Neural crest cell (in vitro differentiated cells): ENCODE measurements around the gene VASH2. TPM values are rescaled to one million over a fixed set of nuclear protein-coding genes. Genes with fewer than 3 reads are reported as not detected.
"Not testable (repeated sequence)": the region's sequence is repeated elsewhere in the genome, so short reads cannot be mapped to it uniquely, and the experiment has no call there.

Experiments
- DNase-seq: peaks from one replicate; pipeline ENCODE4 v3.0.0; 2021; ENCODE audit warnings: low read depth, mixed read lengths, low spot score
- H3K27ac Mint-ChIP-seq: one replicate; pipeline ENCODE4 v1.8.0; 2021; ENCODE audit warnings: mild to moderate bottlenecking, mixed read lengths; ENCODE audit not compliant: unreplicated experiment
- H3K27me3 Mint-ChIP-seq: 2 replicates; pipeline ENCODE4 v1.8.0; 2021; ENCODE audit warnings: low read depth, mild to moderate bottlenecking, mixed read lengths
- H3K36me3 Mint-ChIP-seq: 2 replicates; pipeline ENCODE4 v1.8.0; 2021; ENCODE audit warnings: low read depth, mild to moderate bottlenecking, mixed read lengths
- H3K4me1 Mint-ChIP-seq: 2 replicates; pipeline ENCODE4 v1.8.0; 2021; ENCODE audit warnings: mixed read lengths
- H3K4me3 Mint-ChIP-seq: one replicate; pipeline ENCODE4 v1.8.0; 2021; ENCODE audit warnings: mild to moderate bottlenecking, mixed read lengths
- H3K9me3 Mint-ChIP-seq: 2 replicates; pipeline ENCODE4 v1.8.0; 2021; ENCODE audit warnings: mixed read lengths
- total RNA-seq: library from RNA; stranded (reverse); gene quantifications from 2 replicates; pipeline ENCODE4 v1.2.1, GENCODE V29; 2021
- TF ChIP-seq, protein P1 (sequence below): fragments of 200-600 bp; sonication (generic); conservative IDR thresholded peaks from 2 replicates; pipeline ENCODE4 v1.5.0; 2021; ENCODE audit warnings: antibody characterized with exemption, mild to moderate bottlenecking

The VASH2 gene
- total RNA-seq, 1 donor from 2014 or later = 8.7 TPM

DNA sequence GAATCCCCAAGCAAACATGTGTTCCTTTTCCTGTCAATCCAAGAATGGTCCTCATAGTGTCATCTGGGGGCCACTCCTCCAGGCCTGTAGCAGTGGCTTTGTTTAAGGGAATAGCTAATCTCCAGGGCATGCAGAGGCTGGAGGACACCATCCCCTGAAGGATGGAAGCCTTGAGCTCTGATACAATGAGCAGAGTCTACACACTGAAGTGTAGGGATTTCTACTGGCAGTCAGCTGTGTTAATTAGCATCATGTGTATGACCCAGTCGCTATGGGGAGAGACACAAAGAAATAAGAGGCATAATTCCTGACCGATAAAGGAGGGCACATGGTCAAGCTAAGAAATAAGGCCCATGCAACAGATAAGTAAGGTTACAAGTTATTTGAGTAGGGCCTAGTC lies 36.2 kb downstream of the VASH2 start:
- Mint-ChIP-seq H3K4me3 (no peak overlapping the region), H3K9me3 (no peaks in the 10 kb centered on the region), H3K27me3 (no peaks in the 10 kb centered on the region), H3K4me1 (no peaks in the 10 kb centered on the region), H3K27ac (no peak overlapping the region), H3K36me3 (peaks cover 6% of the 10 kb centered on the region)
- no peak for DNase-seq
- TF ChIP-seq, protein P1, sequence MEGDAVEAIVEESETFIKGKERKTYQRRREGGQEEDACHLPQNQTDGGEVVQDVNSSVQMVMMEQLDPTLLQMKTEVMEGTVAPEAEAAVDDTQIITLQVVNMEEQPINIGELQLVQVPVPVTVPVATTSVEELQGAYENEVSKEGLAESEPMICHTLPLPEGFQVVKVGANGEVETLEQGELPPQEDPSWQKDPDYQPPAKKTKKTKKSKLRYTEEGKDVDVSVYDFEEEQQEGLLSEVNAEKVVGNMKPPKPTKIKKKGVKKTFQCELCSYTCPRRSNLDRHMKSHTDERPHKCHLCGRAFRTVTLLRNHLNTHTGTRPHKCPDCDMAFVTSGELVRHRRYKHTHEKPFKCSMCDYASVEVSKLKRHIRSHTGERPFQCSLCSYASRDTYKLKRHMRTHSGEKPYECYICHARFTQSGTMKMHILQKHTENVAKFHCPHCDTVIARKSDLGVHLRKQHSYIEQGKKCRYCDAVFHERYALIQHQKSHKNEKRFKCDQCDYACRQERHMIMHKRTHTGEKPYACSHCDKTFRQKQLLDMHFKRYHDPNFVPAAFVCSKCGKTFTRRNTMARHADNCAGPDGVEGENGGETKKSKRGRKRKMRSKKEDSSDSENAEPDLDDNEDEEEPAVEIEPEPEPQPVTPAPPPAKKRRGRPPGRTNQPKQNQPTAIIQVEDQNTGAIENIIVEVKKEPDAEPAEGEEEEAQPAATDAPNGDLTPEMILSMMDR = no peak

DNA sequence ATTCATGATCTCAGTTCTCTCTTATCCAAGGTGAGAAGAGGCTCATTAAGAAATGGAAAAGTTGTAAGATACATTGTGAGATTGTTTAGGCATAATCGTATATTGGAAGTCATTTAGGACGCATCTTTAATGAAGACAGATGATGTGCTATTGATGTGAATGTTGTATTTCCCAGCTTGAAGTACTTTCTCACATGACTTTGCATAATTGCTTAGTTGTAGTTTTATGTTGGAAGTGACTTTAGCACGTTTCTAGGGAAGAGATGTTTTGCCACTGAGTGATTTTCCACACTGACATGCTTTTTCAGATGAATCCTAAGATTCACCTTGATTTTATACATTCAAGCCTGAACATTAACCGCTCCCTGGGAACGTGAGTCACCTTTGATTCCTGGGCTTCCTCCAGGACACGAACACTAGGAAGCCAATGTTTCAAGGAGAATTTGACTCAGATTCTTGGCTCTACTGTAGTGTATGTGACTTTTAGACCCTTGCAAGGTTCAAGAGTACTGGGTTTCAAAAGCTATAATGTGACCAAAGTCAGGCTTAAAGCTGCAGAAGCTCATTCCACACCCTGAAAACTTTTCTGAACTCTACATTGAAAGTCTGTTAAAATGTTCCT lies 37.5 kb downstream of the VASH2 start:
- Mint-ChIP-seq H3K4me1 (no peaks in the 10 kb centered on the region), H3K4me3 (no peak overlapping the region), H3K36me3 (peaks cover 9% of the 10 kb centered on the region), H3K9me3 (no peaks in the 10 kb centered on the region), H3K27ac (no peak overlapping the region), H3K27me3 (no peaks in the 10 kb centered on the region)
- DNase-seq = no peak
- TF ChIP-seq, protein P1 = no peak

DNA sequence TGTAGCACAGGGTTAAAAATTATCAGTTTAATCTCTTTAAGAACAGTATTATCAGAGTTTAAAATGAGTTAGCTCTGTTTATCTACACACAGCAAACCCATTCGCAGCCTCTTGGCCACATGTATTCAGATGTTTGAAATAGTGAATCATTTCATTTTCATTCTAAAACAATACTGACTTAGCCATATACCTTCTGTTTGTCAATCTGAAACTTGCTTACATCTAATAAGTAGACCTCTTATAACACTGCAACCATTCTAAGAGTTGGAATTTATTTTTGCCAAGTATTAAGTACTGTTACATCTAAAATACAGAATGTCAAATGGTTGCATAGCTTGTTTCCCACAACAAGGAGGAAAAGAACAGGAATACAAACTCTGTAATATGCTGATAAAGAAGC lies 39.9 kb downstream of the VASH2 start:
- TF ChIP-seq, protein P1 = no peak
- Mint-ChIP-seq H3K27me3 (no peaks in the 10 kb centered on the region), H3K36me3 (peaks cover 6% of the 10 kb centered on the region), H3K27ac (no peak overlapping the region), H3K4me1 (no peaks in the 10 kb centered on the region), H3K4me3 (no peak overlapping the region), H3K9me3 (no peaks in the 10 kb centered on the region)
- DNase-seq = no peak

DNA sequence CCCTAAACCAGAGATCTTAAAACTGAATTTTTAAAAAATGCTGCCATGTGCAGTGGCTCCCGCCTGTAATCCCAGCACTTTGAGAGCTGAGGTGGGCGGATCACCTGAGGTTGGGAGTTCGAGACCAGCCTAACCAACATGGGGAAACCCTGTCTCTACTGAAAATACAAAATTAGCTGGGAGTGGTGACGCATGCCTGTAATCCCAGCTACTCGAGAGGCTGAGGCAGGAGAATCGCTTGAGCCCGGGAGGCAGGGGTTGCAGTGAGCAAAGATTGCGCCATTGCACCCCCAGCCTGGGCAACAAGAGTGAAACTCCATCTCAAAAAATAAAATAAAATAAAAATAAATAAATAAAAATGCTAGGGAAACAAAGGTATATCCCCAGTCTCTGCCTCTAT lies 43.6 kb downstream of the VASH2 start:
- H3K36me3 Mint-ChIP-seq, DNase-seq, H3K4me1 Mint-ChIP-seq: not testable (repeated sequence)

DNA sequence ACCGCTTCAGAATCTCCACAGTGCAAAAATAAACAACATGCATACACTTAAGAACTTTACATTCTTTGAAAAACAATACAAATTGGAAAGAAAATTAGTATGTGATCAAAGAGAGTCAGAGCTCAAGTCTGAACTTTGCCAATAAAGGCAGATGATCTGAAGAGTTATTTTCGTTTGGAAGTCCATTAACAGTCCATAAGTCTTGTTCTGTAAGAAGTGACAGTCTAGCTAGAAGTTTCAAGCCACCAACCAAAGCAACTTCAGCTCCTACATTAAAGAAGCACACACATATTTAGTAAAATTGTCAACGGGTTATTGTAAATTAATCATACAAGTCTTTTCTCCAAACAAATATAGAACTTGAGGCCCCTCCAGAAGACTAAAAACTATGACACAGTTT lies 44.6 kb downstream of the VASH2 start:
- no peak for DNase-seq
- peaks cover 8% of the 10 kb centered on the region for H3K36me3 Mint-ChIP-seq
- no peak overlapping the region for H3K4me3 Mint-ChIP-seq
- TF ChIP-seq, protein P1 = no peak
- no peak overlapping the region for H3K27ac Mint-ChIP-seq
- no peaks in the 10 kb centered on the region for H3K27me3 Mint-ChIP-seq
- H3K9me3 Mint-ChIP-seq = no peaks in the 10 kb centered on the region
- H3K4me1 Mint-ChIP-seq = no peaks in the 10 kb centered on the region

More for the DNA sequence above, 43.6 kb downstream of the VASH2 start:
- H3K27ac Mint-ChIP-seq, H3K4me3 Mint-ChIP-seq, H3K9me3 Mint-ChIP-seq, H3K27me3 Mint-ChIP-seq: not testable (repeated sequence)

DNA sequence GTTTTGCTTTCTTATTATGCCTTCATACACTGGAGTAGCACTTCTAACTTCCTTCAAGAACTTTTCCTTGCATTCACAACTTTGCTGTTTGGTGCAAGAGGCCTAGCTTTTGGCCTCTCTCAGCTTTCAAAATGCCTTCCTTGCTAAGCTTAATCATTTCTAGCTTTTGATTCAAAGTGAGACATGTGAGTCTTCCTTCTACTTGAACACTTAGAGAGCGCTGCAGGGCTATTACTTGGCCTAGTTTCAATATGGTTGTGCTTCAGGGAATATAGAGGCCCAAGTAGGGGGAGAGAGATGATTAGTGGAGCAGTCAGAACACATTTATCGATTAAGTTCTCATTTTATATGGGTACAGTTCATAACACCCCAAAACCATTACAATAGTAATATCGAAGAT lies 52.9 kb downstream of the VASH2 start:
- no peak for DNase-seq
- H3K36me3 Mint-ChIP-seq = peaks cover 3% of the 10 kb centered on the region
- H3K27ac Mint-ChIP-seq = no peak overlapping the region
- H3K4me3 Mint-ChIP-seq = no peak overlapping the region
- H3K9me3 Mint-ChIP-seq = no peaks in the 10 kb centered on the region
- H3K4me1 Mint-ChIP-seq = no peaks in the 10 kb centered on the region
- TF ChIP-seq, protein P1 = no peak
- H3K27me3 Mint-ChIP-seq = no peaks in the 10 kb centered on the region
